Activated CD4-positive, alpha-beta T cell treated with anti-CD3 and anti-CD28 coated beads, Interleukin-2, amount 50 U/mL, for 1 hour (primary cell): Measurements from ENCODE around the gene BMX.

Experiments used
- DNase-seq: peaks from one replicate; pipeline ENCODE4 v3.0.0-alpha.2; 2020

BMX gene

DNA sequence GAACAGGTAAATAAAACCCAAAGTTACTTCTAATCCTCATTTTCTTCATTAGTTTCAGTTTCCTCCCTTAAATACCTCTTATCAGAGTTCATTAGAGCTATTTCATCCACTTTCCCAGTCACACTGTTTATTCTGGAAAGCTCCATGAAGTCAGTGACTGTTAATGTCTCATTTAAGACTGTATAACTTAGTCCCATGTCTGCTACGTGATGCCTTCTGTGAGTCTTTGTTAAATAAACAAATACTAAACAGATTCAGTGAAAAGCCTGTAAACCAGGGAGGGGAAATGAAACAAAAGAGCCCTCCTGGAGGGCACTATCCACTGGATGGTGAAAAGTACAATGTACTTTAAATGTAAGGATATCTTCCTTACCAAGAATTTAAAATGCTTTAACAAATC, 75.4 kb downstream of the BMX start:
- no peak for DNase-seq

DNA sequence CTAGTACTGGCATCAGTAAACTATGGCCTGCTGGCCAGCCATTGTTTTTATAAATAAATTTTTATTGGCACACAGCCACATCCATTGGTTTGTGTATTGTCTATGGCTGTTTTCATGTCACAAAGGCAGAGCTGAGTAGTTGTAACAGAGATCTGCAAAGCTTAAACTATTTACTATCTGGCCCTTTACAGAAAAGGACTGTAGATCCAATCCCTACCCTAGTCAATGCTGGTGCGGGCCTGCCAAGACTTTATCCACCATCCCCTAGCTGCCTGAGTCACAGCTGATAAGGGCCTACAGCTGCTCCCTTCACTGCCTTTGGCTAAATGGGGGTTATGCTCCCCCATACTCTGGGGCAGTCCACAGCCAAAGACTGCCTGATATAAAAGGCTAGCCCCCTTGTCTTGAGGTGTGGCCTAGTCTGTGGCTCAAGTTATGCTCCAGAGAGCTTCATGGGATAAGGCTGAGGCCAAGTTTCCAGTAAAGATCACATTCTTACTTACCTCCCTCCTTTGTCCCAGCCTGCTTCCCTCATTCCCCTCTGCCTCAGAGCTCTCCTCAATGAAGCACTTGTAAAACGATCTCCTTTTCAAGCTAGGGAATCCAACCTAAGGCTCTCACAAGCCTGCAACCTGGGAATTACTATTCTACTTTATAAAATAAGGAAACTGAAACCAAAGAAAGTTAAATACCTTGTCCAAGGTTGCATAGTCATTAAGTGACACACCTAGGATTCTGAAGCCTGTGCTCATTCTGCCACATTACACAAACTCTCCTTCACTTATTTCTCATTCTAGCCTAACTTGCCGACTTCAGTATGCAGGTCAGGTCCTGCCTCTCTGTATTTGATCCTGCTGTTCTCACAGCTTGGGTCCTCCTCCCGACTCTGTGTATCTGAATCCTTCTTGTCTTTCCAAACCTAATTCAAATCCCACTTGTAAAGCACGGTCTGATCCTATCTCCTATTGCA, 79.5 kb downstream of the BMX start:
- no peak for DNase-seq

DNA sequence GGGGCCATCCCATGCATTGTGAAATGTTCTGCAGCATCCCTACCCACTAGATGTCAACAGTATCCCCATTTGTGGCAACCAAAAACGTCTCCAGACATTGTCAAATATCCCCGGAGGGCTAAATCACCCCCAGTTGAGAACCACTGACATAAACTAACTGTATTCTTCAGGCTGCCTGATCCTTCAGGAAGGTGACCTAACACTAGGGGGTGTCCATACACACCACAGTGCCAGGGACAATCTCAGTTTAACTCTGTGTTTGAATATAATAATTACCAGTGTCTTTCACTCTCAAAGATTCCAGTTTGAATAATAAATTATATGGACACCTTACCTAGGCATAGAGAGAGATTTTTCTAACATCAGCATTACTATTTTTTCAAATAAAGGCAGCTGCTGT, 93.8 kb downstream of the BMX start:
- DNase-seq = no peak

DNA sequence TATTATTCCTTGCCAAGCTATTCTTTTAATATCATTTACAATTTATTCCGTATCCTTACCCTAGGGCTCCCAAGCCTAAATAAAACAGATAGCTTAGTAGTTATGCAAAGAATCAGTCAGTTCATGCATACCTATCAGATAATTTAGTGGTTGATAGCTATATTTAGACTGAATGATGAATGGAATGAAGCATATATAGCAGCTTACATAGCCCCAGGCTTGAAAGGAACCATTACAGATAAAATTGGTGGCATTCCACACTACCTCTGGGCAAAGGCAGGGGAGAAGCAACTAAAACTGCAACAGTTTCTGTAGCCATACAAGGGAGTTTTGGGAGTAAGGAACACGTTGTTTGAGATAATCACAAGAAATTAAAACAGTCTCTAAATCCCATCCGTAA, 97.4 kb downstream of the BMX start:
- no peak for DNase-seq

DNA sequence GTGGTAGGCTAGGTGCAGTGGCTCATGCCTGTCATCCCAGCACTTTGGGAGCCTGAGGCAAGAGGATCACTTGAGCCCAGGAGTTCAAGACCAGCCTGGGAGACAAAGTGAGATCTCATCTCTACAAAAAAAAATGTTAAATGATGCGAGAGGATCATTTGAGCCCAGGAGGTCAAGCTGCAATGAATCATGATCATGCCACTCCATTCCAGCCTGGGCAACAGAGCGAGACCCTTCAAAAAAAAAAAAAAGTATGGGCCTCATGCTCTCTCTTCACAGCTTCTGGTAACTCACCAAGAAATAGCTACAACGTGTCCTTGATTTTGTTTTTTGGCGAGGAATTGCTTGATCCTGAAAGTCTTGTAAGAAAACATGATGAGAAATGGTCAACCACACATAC, 98.9 kb downstream of the BMX start:
- no peak for DNase-seq

DNA sequence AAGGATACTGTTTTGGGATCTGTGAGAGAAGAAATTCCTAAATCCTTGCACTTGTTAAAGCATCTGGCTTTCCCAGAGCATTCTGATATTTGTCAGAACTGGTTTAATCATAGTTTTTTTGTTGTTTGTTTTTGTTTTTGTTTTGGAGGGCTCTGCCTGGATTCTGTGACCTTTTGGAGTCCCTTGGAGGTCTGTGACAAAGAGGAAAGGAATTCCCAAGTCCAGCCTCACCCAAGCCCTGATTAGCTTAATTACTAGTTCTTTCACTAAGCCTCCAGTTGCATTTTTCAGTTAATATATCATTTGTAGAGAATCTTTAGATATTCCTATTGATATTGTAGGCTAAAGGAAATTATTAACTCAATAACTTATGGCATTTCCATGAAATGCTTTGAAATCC, 99.4 kb downstream of the BMX start:
- DNase-seq = no peak

DNA sequence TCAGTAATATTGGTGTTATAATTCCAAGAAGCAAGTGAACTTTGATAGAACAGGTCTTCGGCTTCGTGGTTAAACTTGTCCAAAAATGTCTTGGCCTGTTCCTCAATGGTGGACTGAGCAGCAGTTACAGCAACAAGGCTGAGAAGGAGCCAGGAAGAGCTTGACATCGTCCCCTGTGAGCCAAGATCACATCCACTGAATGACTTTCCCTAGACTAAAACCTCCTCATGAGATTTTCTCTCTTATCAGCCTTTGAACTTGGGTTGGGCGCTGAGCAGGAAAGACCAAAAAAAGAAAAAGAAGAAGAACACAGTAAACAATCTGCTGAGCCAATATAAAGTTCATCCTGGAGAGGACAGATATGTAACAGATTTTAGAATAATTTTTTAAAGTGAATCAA, 100.1 kb downstream of the BMX start, which contains the start of gene ACE2:
Gene ACE2 (minus strand): TSS at position 216 of the 400 bp plus-strand sequence. CDS start 49 bp downstream, at position 167.
- no peak for DNase-seq

DNA sequence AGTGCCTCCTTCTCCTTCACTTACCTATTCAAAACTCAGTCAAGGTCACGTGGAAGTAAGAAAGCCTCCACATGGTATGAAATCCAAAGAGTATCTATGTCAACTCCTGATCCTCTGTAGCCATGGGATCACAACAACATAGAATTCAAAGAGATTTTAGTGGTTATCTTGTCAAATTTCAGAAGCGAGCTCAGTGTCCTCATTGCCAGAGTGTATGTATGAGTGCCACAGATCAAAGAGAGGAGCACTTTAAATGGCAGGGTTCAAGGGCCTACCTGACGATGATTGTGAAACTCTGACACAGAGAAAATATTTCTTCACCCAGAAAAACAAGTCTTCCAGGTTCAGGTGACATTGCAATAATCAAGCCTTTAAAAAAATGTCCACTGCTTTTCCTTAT, 101.3 kb downstream of the BMX start:
- DNase-seq = no peak

DNA sequence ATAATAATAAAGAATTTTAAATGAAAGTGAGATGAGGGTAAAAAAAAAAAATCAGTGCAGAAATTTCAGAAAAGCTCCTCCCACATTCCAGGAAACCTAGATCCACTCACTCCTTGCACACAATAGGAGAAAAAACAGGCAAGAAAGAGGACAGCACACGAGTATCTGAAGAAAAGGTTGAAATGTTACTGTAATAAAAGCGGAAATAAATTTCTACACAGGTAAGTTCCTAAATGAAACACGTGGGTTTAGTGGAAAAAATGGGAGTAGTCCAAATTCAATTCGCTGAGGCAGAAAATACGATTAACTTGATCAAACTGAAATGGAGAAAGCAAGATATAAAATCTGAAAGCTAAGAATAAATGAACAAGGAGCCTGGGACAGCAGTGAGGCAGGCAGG, 102.2 kb downstream of the BMX start:
- DNase-seq = no peak

DNA sequence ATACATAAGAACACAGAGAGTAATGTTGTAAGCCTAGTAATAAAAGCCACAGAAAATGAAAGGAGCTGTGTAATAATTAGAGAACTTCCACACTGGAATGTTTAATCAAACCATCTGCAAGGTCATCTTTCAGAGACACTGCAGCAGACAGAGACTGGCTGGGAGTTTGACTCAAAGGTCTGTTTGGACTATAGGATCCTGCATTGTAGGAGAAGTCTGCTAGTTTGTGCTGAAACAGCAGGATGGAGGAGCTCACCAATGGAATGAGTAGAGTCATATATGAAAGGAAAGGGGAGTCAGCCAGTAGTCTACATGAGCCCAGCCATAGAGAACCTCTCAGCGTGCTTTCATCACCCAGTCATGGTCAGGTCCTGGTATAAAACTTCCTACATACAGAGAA, 104.6 kb downstream of the BMX start:
- DNase-seq = no peak
